Measurements from ENCODE around the gene CYP3A4. TPM values are rescaled to one million over a fixed set of nuclear protein-coding genes. Genes with fewer than 3 reads are reported as not detected.

CYP3A4 gene
- total and polyA plus RNA-seq, 2 of the 13 experiments (the other 11 are each of a cell fraction or from before 2014, with no cell fraction given), result 0.11 to 0.24 TPM

DNA sequence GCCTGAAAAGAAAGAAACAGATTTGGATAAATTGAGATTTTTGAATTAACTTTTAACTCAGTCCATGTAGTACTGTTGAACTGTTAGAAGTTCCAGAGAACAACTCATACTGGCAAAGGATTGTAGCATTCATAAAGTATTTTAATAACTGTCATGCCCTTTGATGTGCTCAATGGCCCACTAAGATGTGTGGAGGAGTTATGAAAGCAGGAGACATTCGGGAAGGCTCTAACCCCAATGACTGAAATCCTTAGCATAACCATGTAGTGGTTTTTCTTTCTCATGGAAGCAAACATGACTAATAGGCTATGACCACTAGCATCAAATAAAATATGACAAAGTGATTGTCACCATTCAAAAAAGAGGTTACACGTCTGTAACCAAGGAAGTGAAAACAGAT, 74.7 kb downstream of the CYP3A4 start (continued):
- TF ChIP-seq, protein P1, sequence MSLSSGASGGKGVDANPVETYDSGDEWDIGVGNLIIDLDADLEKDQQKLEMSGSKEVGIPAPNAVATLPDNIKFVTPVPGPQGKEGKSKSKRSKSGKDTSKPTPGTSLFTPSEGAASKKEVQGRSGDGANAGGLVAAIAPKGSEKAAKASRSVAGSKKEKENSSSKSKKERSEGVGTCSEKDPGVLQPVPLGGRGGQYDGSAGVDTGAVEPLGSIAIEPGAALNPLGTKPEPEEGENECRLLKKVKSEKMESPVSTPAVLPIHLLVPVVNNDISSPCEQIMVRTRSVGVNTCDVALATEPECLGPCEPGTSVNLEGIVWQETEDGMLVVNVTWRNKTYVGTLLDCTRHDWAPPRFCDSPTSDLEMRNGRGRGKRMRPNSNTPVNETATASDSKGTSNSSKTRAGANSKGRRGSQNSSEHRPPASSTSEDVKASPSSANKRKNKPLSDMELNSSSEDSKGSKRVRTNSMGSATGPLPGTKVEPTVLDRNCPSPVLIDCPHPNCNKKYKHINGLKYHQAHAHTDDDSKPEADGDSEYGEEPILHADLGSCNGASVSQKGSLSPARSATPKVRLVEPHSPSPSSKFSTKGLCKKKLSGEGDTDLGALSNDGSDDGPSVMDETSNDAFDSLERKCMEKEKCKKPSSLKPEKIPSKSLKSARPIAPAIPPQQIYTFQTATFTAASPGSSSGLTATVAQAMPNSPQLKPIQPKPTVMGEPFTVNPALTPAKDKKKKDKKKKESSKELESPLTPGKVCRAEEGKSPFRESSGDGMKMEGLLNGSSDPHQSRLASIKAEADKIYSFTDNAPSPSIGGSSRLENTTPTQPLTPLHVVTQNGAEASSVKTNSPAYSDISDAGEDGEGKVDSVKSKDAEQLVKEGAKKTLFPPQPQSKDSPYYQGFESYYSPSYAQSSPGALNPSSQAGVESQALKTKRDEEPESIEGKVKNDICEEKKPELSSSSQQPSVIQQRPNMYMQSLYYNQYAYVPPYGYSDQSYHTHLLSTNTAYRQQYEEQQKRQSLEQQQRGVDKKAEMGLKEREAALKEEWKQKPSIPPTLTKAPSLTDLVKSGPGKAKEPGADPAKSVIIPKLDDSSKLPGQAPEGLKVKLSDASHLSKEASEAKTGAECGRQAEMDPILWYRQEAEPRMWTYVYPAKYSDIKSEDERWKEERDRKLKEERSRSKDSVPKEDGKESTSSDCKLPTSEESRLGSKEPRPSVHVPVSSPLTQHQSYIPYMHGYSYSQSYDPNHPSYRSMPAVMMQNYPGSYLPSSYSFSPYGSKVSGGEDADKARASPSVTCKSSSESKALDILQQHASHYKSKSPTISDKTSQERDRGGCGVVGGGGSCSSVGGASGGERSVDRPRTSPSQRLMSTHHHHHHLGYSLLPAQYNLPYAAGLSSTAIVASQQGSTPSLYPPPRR (CRISPR knock-in tag; IDR thresholded peaks at IDR 0.05; ENCODE audit: borderline replicate concordance), result no peak
- no peak for TF ChIP-seq ZBTB7B (CRISPR knock-in tag; IDR thresholded peaks at IDR 0.05)

DNA sequence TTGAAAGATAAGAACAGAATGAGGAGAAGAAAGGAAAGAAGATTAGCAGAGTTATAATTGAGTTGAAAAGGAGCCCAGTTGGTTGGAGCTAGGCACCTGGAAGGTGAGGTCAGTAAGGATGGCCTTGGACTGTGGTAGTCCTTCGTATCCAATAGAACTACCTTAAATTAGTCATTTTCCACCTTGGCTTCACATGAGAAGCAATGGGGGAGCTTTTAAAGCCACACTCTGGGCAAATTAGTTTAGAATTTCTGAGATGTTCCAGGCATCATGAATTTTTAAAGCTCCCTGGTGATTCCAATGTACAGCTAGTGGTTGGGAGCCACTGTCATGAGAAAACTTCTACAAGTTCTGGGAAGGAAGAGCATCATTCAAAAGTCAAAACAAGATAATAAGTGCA, 76.9 kb downstream of the CYP3A4 start:
- no peaks in the 10 kb centered on the region for H3K79me2 ChIP-seq (ENCODE audit: insufficient read depth, low read length)
- BruUV-seq (replicated peaks), result no TSS peak
- H3K4me2 ChIP-seq (ENCODE audit: low read depth, low read length), result no peak overlapping the region
- H3K9ac ChIP-seq (ENCODE audit: insufficient read depth, low read depth, low read length), result no peak overlapping the region
- H4K20me1 ChIP-seq (ENCODE audit: insufficient read depth, low read length), result no peaks in the 10 kb centered on the region
- intact Hi-C loops (cut with micrococcal nuclease; ENCODE audit: unreplicated experiment) (no loop called here), in situ Hi-C loops (cut with HindIII; ENCODE audit: extremely low pct_ligation_motif_present, low pct_unique_long_range_greater_than_20kb) (no loop called here)
- CTCF ChIA-PET (ENCODE audit: low intra/inter-chr PET ratio, low total read pairs), result no interaction called here
- ATAC-seq, result no peak
- H2AFZ ChIP-seq (ENCODE audit: low read length), result no peak overlapping the region
- H3K4me3 ChIP-seq (replicated peaks in 1 of 3; ENCODE audit: insufficient read depth in 1 of 3, low read depth in 2 of 3, low read length in 3 of 3), result no peak overlapping the region
- H3K9me3 ChIP-seq (ENCODE audit: low read length), result no peaks in the 10 kb centered on the region
- WGBS (ENCODE audit: low lambda C conversion rate), result 88% methylated on average over 1 of the region's 1 CpG
- FAIRE-seq, result no peak
- H3K27ac ChIP-seq (ENCODE audit: extremely low read length, insufficient read depth, low read length), result no peak overlapping the region
- H3K4me1 ChIP-seq (ENCODE audit: insufficient read depth, low read length), result no peaks in the 10 kb centered on the region
- no peak for DNase-seq (ENCODE audit: low spot score)
- H3K27me3 ChIP-seq (ENCODE audit: control insufficient read depth in 1 of 2, insufficient read depth in 2 of 2, low read length in 2 of 2), result no peaks in the 10 kb centered on the region
- POLR2A ChIA-PET, result no interaction called here
- H3K36me3 ChIP-seq (replicated peaks in 1 of 2; ENCODE audit: control insufficient read depth in 1 of 2, insufficient read depth in 2 of 2, low read length in 2 of 2), result no peaks in the 10 kb centered on the region
- no peak for TF ChIP-seq RELA (CRISPR knock-in tag; IDR thresholded peaks at IDR 0.05)
- no peak for TF ChIP-seq ZNF839 (CRISPR knock-in tag; IDR thresholded peaks at IDR 0.05; ENCODE audit: borderline replicate concordance)
- TF ChIP-seq ZFX (CRISPR knock-in tag; IDR thresholded peaks at IDR 0.05; ENCODE audit: low read depth), result no peak
- TF ChIP-seq, protein P2, sequence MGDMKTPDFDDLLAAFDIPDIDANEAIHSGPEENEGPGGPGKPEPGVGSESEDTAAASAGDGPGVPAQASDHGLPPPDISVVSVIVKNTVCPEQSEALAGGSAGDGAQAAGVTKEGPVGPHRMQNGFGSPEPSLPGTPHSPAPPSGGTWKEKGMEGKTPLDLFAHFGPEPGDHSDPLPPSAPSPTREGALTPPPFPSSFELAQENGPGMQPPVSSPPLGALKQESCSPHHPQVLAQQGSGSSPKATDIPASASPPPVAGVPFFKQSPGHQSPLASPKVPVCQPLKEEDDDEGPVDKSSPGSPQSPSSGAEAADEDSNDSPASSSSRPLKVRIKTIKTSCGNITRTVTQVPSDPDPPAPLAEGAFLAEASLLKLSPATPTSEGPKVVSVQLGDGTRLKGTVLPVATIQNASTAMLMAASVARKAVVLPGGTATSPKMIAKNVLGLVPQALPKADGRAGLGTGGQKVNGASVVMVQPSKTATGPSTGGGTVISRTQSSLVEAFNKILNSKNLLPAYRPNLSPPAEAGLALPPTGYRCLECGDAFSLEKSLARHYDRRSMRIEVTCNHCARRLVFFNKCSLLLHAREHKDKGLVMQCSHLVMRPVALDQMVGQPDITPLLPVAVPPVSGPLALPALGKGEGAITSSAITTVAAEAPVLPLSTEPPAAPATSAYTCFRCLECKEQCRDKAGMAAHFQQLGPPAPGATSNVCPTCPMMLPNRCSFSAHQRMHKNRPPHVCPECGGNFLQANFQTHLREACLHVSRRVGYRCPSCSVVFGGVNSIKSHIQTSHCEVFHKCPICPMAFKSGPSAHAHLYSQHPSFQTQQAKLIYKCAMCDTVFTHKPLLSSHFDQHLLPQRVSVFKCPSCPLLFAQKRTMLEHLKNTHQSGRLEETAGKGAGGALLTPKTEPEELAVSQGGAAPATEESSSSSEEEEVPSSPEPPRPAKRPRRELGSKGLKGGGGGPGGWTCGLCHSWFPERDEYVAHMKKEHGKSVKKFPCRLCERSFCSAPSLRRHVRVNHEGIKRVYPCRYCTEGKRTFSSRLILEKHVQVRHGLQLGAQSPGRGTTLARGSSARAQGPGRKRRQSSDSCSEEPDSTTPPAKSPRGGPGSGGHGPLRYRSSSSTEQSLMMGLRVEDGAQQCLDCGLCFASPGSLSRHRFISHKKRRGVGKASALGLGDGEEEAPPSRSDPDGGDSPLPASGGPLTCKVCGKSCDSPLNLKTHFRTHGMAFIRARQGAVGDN (CRISPR knock-in tag; IDR thresholded peaks at IDR 0.05), result no peak
- TF ChIP-seq ZNF672 (CRISPR knock-in tag; IDR thresholded peaks at IDR 0.05), result no peak
- TF ChIP-seq ZNF274 (CRISPR knock-in tag; IDR thresholded peaks at IDR 0.05), result no peak
- TF ChIP-seq SMYD3 (CRISPR knock-in tag; IDR thresholded peaks at IDR 0.05), result no peak
- TF ChIP-seq, protein P3, sequence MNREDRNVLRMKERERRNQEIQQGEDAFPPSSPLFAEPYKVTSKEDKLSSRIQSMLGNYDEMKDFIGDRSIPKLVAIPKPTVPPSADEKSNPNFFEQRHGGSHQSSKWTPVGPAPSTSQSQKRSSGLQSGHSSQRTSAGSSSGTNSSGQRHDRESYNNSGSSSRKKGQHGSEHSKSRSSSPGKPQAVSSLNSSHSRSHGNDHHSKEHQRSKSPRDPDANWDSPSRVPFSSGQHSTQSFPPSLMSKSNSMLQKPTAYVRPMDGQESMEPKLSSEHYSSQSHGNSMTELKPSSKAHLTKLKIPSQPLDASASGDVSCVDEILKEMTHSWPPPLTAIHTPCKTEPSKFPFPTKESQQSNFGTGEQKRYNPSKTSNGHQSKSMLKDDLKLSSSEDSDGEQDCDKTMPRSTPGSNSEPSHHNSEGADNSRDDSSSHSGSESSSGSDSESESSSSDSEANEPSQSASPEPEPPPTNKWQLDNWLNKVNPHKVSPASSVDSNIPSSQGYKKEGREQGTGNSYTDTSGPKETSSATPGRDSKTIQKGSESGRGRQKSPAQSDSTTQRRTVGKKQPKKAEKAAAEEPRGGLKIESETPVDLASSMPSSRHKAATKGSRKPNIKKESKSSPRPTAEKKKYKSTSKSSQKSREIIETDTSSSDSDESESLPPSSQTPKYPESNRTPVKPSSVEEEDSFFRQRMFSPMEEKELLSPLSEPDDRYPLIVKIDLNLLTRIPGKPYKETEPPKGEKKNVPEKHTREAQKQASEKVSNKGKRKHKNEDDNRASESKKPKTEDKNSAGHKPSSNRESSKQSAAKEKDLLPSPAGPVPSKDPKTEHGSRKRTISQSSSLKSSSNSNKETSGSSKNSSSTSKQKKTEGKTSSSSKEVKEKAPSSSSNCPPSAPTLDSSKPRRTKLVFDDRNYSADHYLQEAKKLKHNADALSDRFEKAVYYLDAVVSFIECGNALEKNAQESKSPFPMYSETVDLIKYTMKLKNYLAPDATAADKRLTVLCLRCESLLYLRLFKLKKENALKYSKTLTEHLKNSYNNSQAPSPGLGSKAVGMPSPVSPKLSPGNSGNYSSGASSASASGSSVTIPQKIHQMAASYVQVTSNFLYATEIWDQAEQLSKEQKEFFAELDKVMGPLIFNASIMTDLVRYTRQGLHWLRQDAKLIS (CRISPR knock-in tag; IDR thresholded peaks at IDR 0.05), result no peak

All from HepG2 (cell line).